ENCODE data around the gene KRTAP9-8. TPM values are rescaled to one million over a fixed set of nuclear protein-coding genes. Genes with fewer than 3 reads are reported as not detected.
A peak's percentile ranks its signal among the peaks of the same experiment; 100 is the strongest.
"Not testable (repeated sequence)": the region's sequence is repeated elsewhere in the genome, so short reads cannot be mapped to it uniquely, and the experiment has no call there.

KRTAP9-8 gene, protein sequence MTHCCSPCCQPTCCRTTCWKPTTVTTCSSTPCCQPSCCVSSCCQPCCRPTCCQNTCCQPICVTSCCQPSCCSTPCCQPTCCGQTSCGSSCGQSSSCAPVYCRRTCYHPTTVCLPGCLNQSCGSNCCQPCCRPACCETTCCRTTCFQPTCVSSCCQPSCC
- total RNA-seq = not detected

DNA sequence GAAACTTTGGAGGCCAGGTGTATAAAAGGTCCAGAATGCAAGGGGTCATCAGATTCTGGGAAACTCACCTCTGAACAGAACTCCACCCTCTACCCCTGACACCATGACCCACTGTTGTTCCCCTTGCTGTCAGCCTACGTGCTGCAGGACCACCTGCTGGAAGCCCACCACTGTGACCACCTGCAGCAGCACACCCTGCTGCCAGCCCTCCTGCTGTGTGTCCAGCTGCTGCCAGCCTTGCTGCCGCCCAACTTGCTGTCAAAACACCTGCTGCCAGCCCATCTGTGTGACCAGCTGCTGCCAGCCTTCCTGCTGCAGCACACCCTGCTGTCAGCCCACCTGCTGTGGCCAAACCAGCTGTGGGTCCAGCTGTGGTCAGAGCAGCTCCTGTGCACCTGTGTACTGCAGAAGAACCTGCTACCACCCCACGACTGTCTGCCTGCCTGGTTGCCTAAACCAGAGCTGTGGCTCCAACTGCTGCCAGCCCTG is at the start of gene KRTAP9-8:
Gene KRTAP9-8 (plus strand): TSS at position 51 of the 489 bp plus-strand sequence. CDS start 53 bp downstream, at position 104.
- H3K27ac Mint-ChIP-seq; H3K9me3 Mint-ChIP-seq; H3K36me3 Mint-ChIP-seq; DNase-seq (ENCODE audit: low spot score in 2 of 2); ATAC-seq: not testable (repeated sequence)

DNA sequence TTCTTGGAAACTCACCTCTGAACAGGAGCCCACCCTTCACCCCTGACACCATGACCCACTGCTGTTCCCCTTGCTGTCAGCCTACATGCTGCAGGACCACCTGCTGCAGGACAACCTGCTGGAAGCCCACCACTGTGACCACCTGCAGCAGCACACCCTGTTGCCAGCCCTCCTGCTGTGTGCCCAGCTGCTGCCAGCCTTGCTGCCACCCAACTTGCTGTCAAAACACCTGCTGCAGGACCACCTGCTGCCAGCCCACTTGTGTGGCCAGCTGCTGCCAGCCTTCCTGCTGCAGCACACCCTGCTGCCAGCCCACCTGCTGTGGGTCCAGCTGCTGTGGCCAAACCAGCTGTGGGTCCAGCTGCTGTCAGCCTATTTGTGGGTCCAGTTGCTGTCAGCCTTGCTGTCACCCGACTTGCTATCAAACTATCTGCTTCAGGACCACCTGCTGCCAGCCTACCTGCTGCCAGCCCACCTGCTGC is 47.9 kb upstream of the KRTAP9-8 start, which contains the start of gene KRTAP9-1:
Gene KRTAP9-1 (plus strand): TSS at position 51 of the 482 bp plus-strand sequence. CDS start 0 bp downstream, at position 51.
- ATAC-seq; H3K36me3 Mint-ChIP-seq; H3K9me3 Mint-ChIP-seq; DNase-seq (ENCODE audit: low spot score in 2 of 2): not testable (repeated sequence)
- peak within 1 kb of the TSS; percentile 3 to 66 for H3K27ac Mint-ChIP-seq

DNA sequence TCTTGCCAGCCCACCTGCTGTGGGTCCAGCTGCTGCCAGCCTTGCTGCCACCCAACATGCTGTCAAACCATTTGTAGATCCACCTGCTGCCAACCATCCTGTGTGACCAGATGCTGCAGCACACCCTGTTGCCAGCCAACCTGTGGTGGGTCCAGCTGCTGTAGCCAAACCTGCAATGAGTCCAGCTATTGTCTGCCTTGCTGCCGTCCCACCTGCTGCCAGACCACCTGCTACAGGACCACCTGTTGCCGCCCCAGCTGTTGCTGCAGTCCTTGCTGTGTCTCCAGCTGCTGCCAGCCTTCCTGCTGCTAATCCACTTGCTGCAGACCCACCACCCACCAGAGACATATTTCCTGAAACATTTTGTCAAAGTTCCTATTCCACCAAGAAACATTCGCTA is 47.5 kb upstream of the KRTAP9-8 start:
- no peak for ATAC-seq
- peak overlapping the region in 1 of 2 donors; percentile 3 for H3K27ac Mint-ChIP-seq

DNA sequence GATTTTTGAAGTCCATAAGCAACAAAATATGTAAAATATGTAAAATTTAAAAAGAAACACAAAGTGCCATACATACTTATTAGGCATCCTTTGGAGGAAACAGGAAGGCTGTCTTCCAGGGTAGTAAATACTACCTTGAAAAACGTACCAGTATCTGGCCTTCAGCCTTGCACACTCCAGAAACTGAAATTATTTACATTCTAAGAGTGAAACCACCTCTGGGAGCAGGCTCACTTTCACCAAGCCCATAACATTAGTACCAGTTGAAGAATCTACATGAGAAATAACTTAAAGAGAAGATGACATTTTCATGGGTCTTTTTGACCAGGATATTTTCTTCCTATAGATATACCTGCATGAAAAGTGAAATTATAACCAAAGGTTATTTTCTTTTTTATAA is 41.7 kb upstream of the KRTAP9-8 start:
- DNase-seq (ENCODE audit: low spot score in 2 of 2) = no peak
- no peak for ATAC-seq
- no peaks in the 10 kb centered on the region for H3K36me3 Mint-ChIP-seq

More for the DNA sequence above, 47.5 kb upstream of the KRTAP9-8 start:
- H3K9me3 Mint-ChIP-seq = peaks cover 3 to 4% of the 10 kb centered on the region in 2 donors
- H3K36me3 Mint-ChIP-seq = no peaks in the 10 kb centered on the region
- DNase-seq (ENCODE audit: low spot score in 2 of 2) = no peak

DNA sequence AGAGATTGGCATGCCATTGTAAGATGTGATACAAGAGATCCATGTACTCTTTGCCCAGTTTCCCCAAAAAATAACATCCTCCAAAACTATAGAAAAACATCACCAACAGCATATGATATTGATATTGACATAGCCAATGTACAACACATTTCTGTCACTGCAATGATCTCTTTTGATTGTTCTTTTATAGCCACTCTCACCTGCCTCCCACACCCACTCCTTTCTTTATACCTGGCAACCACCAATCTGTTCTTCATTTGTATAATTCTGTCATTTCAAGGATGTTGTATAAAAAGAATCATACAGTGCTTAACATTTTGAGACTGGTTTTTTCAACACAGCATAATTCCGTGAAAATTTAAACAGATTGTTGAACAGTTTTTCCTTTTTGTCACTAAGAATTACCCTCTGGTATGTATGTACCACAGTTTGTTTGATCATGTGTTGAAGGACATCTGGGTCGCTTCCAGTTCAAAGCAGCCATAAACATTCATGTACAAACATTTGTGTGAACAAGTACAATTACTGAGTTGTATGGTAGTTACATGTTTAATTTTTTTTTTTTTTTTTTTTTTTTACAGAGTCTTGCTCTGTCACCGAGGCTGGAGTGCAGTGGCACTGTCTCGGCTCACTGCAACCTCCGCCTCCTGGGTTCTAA is 38.2 kb upstream of the KRTAP9-8 start:
- H3K9me3 Mint-ChIP-seq = peaks cover 3 to 5% of the 10 kb centered on the region in 2 donors
- DNase-seq (ENCODE audit: low spot score in 2 of 2) (no peak), ATAC-seq (no peak)
- no peaks in the 10 kb centered on the region for H3K36me3 Mint-ChIP-seq
- H3K27ac Mint-ChIP-seq = no peak overlapping the region

More for the DNA sequence above, 41.7 kb upstream of the KRTAP9-8 start:
- H3K27ac Mint-ChIP-seq = no peak overlapping the region
- peaks cover 8% of the 10 kb centered on the region in 2 donors for H3K9me3 Mint-ChIP-seq

DNA sequence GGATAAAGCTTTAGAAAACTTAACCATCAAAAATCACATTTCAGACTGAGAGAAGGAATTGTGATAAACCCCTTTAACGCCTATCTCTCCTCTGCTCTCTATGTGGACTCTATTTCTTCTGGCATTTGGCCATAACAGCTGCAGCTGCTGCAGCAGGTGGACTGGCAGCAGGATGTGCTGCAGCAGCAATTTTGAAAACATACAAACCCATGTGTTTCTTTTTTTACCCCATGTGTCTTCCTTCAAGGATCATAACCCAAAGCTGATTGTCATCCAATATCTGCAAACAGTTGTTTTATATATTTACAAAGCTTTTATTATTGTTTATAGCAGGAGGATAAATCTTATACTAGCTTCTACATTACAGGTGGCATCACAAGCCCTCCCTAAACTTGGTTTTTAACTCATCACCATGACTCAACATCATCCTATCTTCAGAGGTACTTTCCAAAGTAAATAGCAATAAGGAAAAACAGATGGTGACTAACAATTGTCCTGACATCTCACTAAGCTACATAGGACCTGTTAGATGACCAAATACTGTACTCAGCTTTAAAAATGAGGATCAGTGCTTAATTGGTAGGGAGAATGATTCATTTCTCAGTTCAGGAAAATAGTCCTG is 25.8 kb upstream of the KRTAP9-8 start:
- Mint-ChIP-seq H3K36me3 (no peaks in the 10 kb centered on the region), H3K9me3 (no peaks in the 10 kb centered on the region), H3K27ac (no peak overlapping the region)
- DNase-seq (ENCODE audit: low spot score in 2 of 2) (no peak), ATAC-seq (peak in 1 of 2 donors; percentile 66)

DNA sequence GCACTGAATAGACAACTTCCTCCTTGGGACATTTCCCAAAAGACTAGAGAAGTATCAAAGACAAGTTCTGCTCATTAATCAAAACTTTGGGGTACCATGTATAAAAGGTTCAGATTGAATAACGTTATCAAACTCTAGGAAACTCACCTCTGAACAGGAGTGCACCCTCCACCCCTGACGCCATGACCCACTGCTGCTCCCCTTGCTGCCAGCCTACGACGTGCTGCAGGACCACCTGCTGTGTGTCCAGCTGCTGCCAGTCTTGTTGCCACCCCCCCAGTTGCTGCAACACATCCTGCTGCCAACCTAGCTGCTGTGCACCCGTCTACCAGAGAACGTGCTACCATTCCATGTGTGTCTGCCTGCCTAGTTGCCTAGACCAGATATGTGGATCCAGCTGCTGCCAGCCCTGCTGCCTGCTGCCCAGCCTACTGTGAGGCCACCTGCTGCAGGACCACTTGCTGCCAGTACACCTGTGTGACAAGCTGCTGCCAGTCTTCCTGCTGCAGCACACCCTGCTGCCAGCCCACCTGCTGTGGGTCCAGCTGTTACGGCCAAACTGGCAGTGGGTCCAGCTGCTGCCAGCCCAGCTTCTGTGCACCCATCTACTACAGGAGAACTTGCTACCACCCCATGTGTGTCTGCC is 25.2 kb upstream of the KRTAP9-8 start:
- H3K9me3 Mint-ChIP-seq = no peaks in the 10 kb centered on the region
- no peak overlapping the region for H3K27ac Mint-ChIP-seq
- ATAC-seq (no peak), DNase-seq (ENCODE audit: low spot score in 2 of 2) (no peak)
- no peaks in the 10 kb centered on the region for H3K36me3 Mint-ChIP-seq

DNA sequence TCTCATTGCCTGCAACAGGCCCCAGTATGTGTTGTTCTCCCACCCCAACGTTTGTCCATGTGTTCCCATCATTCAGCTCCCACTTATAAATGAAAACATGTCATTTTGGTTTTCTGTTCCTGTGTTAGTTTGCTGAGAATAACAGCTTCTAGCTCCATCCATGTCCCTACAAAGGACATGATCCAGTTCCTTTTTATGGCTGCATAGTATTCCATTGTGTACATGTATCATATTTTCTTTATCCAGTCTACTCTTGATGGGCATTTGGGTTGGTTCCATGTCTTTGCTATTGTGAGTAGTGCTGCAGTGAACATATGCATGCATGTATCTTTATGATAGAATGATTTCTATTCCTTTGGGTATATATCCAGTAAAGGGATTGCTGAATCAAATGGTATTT is 22.1 kb upstream of the KRTAP9-8 start:
- peaks cover 4 to 16% of the 10 kb centered on the region in 2 donors for H3K9me3 Mint-ChIP-seq
- peaks cover 5 to 19% of the 10 kb centered on the region in 2 donors for H3K36me3 Mint-ChIP-seq
- DNase-seq (ENCODE audit: low spot score in 2 of 2) = no peak
- no peak overlapping the region for H3K27ac Mint-ChIP-seq
- ATAC-seq = no peak

DNA sequence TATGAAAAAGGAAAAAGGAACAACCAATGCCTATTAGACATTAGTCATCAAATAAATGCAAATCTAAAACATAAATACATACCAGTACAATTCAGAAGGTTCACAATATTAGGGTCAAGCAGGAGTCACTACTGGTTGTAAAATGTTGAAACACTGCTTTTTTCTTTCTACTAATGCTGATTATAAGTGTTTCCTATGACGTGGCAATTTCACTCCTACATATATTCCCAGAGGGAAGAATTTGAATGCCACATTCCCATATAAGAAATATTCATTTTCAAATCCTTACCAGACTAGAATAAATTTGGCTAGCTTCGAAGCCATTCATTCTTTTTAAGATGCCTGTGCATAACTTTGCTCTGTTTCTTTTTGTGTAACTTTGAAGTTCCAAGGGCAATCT is 14.0 kb upstream of the KRTAP9-8 start:
- peaks cover 4 to 20% of the 10 kb centered on the region in 2 donors for H3K9me3 Mint-ChIP-seq
- H3K36me3 Mint-ChIP-seq = peaks cover 5 to 16% of the 10 kb centered on the region in 2 donors
- no peak for ATAC-seq
- DNase-seq (ENCODE audit: low spot score in 2 of 2) = no peak
- H3K27ac Mint-ChIP-seq = no peak overlapping the region

DNA sequence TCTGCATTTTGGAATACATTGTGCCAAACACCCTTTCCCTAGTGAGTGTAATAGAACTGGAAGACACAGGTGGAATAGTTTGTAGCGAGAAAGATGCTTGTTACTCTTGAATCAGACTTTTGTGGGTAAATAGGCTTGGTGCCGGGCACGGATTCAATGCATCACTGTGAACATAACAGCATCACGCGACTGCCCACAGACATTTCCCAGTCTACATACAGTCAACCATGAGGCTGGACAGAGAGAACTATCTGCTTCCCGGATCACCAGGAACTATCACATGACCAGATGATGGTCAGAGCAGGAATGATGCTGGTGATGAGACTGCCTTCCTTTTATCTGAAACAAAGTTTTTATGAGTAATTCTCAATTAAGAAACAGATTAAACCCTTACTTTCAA is 11.7 kb upstream of the KRTAP9-8 start:
- Mint-ChIP-seq H3K36me3 (peaks cover 0 to under 1% of the 10 kb centered on the region in 2 donors), H3K9me3 (peaks cover 0 to 4% of the 10 kb centered on the region in 2 donors), H3K27ac (no peak overlapping the region)
- no peak for DNase-seq (ENCODE audit: low spot score in 2 of 2)
- no peak for ATAC-seq

DNA sequence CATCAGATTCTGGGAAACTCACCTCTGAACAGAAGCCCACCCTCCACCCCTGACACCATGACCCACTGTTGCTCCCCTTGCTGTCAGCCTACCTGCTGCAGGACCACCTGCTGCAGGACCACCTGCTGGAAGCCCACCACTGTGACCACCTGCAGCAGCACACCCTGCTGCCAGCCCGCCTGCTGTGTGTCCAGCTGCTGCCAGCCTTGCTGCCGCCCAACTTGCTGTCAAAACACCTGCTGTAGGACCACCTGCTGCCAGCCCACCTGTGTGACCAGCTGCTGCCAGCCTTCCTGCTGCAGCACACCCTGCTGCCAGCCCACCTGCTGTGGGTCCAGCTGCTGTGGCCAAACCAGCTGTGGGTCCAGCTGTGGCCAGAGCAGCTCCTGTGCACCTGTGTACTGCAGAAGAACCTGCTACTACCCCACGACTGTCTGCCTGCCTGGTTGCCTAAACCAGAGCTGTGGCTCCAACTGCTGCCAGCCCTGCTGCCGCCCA is 11.2 kb upstream of the KRTAP9-8 start, which contains the start of gene KRTAP9-2:
Gene KRTAP9-2 (plus strand): TSS at position 51 of the 498 bp plus-strand sequence. CDS start 7 bp downstream, at position 58.
- H3K36me3 Mint-ChIP-seq, ATAC-seq: not testable (repeated sequence)

DNA sequence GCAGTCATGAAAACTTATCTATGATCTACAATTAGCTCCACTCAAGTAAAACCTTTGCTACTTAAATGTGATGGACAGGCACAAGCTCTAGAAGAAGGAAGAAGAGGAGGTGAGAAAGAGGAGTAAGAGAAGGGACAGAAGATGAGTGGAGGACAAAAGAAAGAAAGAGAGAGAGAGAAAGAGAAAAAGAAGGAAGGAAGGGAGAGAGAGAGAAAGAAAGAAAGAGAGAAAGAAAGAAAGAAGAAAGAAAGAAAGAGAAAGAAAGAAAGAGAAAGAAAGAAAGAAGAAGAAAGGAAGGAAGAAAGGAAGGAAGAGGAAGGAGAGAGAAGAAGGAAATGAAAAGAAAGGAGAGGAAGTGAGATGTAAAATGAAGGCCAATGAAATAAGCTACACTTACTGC is 7.7 kb upstream of the KRTAP9-8 start:
- no peak overlapping the region for H3K27ac Mint-ChIP-seq
- H3K36me3 Mint-ChIP-seq = no peaks in the 10 kb centered on the region
- no peak for DNase-seq (ENCODE audit: low spot score in 2 of 2)
- no peaks in the 10 kb centered on the region for H3K9me3 Mint-ChIP-seq
- no peak for ATAC-seq

More for the DNA sequence above, 11.2 kb upstream of the KRTAP9-8 start, which contains the start of gene KRTAP9-2:
- not testable (repeated sequence) for H3K27ac Mint-ChIP-seq; H3K9me3 Mint-ChIP-seq; DNase-seq (ENCODE audit: low spot score in 2 of 2)

DNA sequence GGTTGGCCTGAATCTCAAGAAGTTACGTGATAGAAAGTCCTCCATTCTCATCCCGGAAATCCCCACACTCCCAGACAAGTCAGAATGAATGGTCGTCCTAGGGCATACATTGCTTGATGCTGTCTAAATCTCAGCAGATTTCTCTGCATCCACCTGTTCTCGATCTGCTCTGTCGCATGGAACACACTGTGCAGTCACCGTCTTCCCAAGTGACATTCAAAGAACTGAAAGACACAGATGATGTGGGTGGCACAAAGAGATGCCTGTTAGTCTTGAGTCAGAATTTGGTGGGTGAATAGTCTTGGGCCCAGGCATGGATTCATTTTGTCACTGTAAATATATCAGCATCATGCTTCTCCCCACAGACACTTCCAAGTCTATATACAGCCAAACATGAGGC is 6.1 kb upstream of the KRTAP9-8 start:
- H3K27ac Mint-ChIP-seq = no peak overlapping the region
- ATAC-seq (no peak), DNase-seq (ENCODE audit: low spot score in 2 of 2) (no peak)
- no peaks in the 10 kb centered on the region for H3K9me3 Mint-ChIP-seq
- H3K36me3 Mint-ChIP-seq = no peaks in the 10 kb centered on the region

DNA sequence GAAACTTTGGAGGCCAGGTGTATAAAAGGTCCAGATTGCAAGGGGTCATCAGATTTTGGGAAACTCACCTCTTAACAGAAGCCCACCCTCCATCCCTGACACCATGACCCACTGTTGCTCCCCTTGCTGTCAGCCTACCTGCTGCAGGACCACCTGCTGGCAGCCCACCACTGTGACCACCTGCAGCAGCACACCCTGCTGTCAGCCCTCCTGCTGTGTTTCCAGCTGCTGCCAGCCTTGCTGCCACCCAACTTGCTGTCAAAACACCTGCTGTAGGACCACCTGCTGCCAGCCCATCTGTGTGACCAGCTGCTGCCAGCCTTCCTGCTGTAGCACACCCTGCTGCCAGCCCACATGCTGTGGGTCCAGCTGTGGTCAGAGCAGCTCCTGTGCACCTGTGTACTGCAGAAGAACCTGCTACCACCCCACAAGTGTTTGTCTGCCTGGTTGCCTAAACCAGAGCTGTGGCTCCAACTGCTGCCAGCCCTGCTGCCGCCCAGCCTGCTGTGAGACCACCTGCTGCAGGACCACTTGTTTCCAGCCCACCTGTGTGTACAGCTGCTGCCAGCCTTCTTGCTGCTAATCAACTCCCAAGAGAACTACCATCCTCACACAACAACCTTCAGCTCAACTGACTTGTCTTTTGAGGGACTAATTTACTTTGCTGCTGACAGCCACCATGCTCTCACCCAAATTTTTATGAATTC is 5.2 kb upstream of the KRTAP9-8 start, which contains the start of gene KRTAP9-3:
Gene KRTAP9-3 (plus strand): TSS at position 51 of the 707 bp plus-strand sequence. CDS start 53 bp downstream, at position 104.
- H3K36me3 Mint-ChIP-seq; DNase-seq (ENCODE audit: low spot score in 2 of 2); H3K9me3 Mint-ChIP-seq; H3K27ac Mint-ChIP-seq; ATAC-seq: not testable (repeated sequence)

DNA sequence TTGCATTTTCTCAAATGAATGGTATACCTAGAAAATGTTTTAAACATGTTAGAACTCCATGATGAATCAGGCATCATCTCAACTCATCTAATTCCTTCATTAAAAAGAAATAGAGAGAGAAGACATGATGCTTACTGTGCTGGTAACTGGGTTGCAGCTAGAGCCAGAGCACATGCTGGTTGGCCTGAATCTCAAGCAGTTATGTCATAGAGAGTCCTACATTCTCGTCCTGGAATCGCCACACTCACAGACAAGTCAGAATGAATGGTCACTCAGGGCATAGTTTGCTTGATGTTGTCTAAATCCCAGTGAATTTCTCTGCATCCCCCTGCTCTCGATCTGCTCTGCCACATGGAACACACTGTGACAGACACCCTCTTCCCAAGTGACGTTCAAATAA is 683 bp upstream of the KRTAP9-8 start:
- H3K27ac Mint-ChIP-seq; ATAC-seq; H3K9me3 Mint-ChIP-seq; H3K36me3 Mint-ChIP-seq; DNase-seq (ENCODE audit: low spot score in 2 of 2): not testable (repeated sequence)
